ENCODE data around the gene DYNLL1. TPM values are rescaled to one million over a fixed set of nuclear protein-coding genes. Genes with fewer than 3 reads are reported as not detected.

DYNLL1 gene
- total RNA-seq, 1 experiment from 2014 or later = 340 TPM

- intact Hi-C loops (cut with micrococcal nuclease; ENCODE audit: unreplicated experiment) = loop anchor here (1.0 kb wide), 1 partner anchor 26 kb away; no protein-coding TSS in a partner anchor
- POLR2A ChIA-PET (ENCODE audit: unreplicated experiment) = interaction anchor here (0.7 kb wide), 1 partner anchor 69 kb away, joined by 3 read pairs; no protein-coding TSS in a partner anchor
These were observed 26.3 kb upstream of the DYNLL1 start, which contains the start of gene SRSF9 for GRCh38 chr12:120469450-120470149. Gene SRSF9 (minus strand): TSS chr12:120469748. CDS start chr12:120469609, 139 bp downstream.

GRCh38 chr12:120470150-120470784 lies 25.6 kb upstream of the DYNLL1 start:
- peak in 1 of 2 experiments; percentile 12 for DNase-seq
- peak overlapping the region; percentile 94 for H3K4me2 ChIP-seq
- no TSS peak for BruUV-seq (replicated peaks)
- intact Hi-C loops (cut with micrococcal nuclease; ENCODE audit: unreplicated experiment) = no loop called here
- H3K27me3 ChIP-seq (ENCODE audit: insufficient read depth, low read depth) = no peaks in the 10 kb centered on the region
- H2AFZ ChIP-seq = peak overlapping the region; percentile 94
- no peak overlapping the region for H3K27ac ChIP-seq
- ChIA-PET POLR2A (ENCODE audit: unreplicated experiment) (interaction anchor here (1.0 kb wide), 1 partner anchor 179 kb away, joined by 6 read pairs; no protein-coding TSS in a partner anchor), CTCF (interaction anchor here (0.5 to 0.7 kb wide), 3 partner anchors 27 to 353 kb away, joined by 5 to 12 read pairs (median 8); partner anchors contain the start of gene RAB35)
- H3K79me2 ChIP-seq (ENCODE audit: low read depth) = peaks cover 79% of the 10 kb centered on the region
- peak overlapping the region; percentile 77 for H3K4me3 ChIP-seq
- H3K4me1 ChIP-seq (replicated peaks; ENCODE audit: insufficient read depth) = peaks cover 58% of the 10 kb centered on the region
- H3K36me3 ChIP-seq (ENCODE audit: low read depth) = peaks cover 10% of the 10 kb centered on the region; the same call in 1 of the 2 replicates
- H4K20me1 ChIP-seq (ENCODE audit: insufficient read depth) = peaks cover 31% of the 10 kb centered on the region
- H3K9me3 ChIP-seq (ENCODE audit: insufficient read depth, low read depth) = no peaks in the 10 kb centered on the region
- H3F3A ChIP-seq (ENCODE audit: insufficient read depth, low read depth) = peaks cover 44% of the 10 kb centered on the region
- no peaks in the 10 kb centered on the region for H3K9me2 ChIP-seq (ENCODE audit: insufficient read depth)
- no peak for TF ChIP-seq CTCF (conservative IDR thresholded peaks at IDR 0.05)
- TF ChIP-seq EZH2 (IDR thresholded peaks at IDR 0.05; ENCODE audit: low read depth) = no peak

More at GRCh38 chr12:120469450-120470149, 26.3 kb upstream of the DYNLL1 start, which contains the start of gene SRSF9:
- Histone ChIP-seq H3K27ac (peak within 1 kb of the TSS; percentile 54), H3K27me3 (ENCODE audit: insufficient read depth, low read depth) (no peaks in the 10 kb centered on the region), H3K9me2 (ENCODE audit: insufficient read depth) (no peaks in the 10 kb centered on the region), H3K79me2 (ENCODE audit: low read depth) (peaks cover 84% of the 10 kb centered on the region), H3K4me1 (replicated peaks; ENCODE audit: insufficient read depth) (peaks cover 52% of the 10 kb centered on the region), H3K4me3 (peak within 1 kb of the TSS; percentile 77), H4K20me1 (ENCODE audit: insufficient read depth) (peaks cover 37% of the 10 kb centered on the region), H3F3A (ENCODE audit: insufficient read depth, low read depth) (peaks cover 42% of the 10 kb centered on the region), H3K36me3 (ENCODE audit: low read depth) (peaks cover 12% of the 10 kb centered on the region; the same call in 1 of the 2 replicates), H3K4me2 (peak within 1 kb of the TSS; percentile 94), H3K9me3 (ENCODE audit: insufficient read depth, low read depth) (no peaks in the 10 kb centered on the region), H2AFZ (peak within 1 kb of the TSS; percentile 94)
- CTCF ChIA-PET = interaction anchor here (0.6 kb wide), 1 partner anchor 353 kb away, joined by 8 read pairs; the partner anchor contains the start of gene RAB35
- peak; percentile 77 for TF ChIP-seq CTCF (conservative IDR thresholded peaks at IDR 0.05)
- TF ChIP-seq EZH2 (IDR thresholded peaks at IDR 0.05; ENCODE audit: low read depth) = no peak
- no TSS peak for BruUV-seq (replicated peaks)
- peak; percentile 82 to 94 for DNase-seq

- Histone ChIP-seq H3K4me1 (replicated peaks; ENCODE audit: insufficient read depth) (peaks cover 60% of the 10 kb centered on the region), H3K4me2 (peak overlapping the region; percentile 65; the same call in 1 of the 2 replicates), H3K79me2 (ENCODE audit: low read depth) (peaks cover 61% of the 10 kb centered on the region), H3K27ac (peak overlapping the region; percentile 84), H3K27me3 (ENCODE audit: insufficient read depth, low read depth) (no peaks in the 10 kb centered on the region), H3K9me3 (ENCODE audit: insufficient read depth, low read depth) (no peaks in the 10 kb centered on the region), H2AFZ (no peak overlapping the region), H3K36me3 (ENCODE audit: low read depth) (no peaks in the 10 kb centered on the region; the same call in 1 of the 2 replicates), H3K4me3 (no peak overlapping the region), H4K20me1 (ENCODE audit: insufficient read depth) (peaks cover 8% of the 10 kb centered on the region), H3F3A (ENCODE audit: insufficient read depth, low read depth) (peaks cover 31% of the 10 kb centered on the region), H3K9me2 (ENCODE audit: insufficient read depth) (no peaks in the 10 kb centered on the region)
- ChIA-PET POLR2A (ENCODE audit: unreplicated experiment) (interaction anchor here (0.6 kb wide), 1 partner anchor 155 kb away, joined by 6 read pairs; no protein-coding TSS in a partner anchor), CTCF (interaction anchor here (1.1 kb wide), 1 partner anchor 23 kb away, joined by 4 read pairs; no protein-coding TSS in a partner anchor)
- no TSS peak for BruUV-seq (replicated peaks)
- no peak for TF ChIP-seq EZH2 (IDR thresholded peaks at IDR 0.05; ENCODE audit: low read depth)
- TF ChIP-seq CTCF (conservative IDR thresholded peaks at IDR 0.05) = no peak
- intact Hi-C loops (cut with micrococcal nuclease; ENCODE audit: unreplicated experiment) = no loop called here
- DNase-seq = no peak
These were observed 23.4 kb upstream of the DYNLL1 start for GRCh38 chr12:120472521-120472920.

Data from PC-9 (cell line).